GM12891 (cell line): ENCODE measurements around the gene TRIM56.

Source experiments
- POLR2A ChIP-seq: IDR thresholded peaks from 2 replicates; pipeline ENCODE4 v1.6.1; 2011; ENCODE audit warnings: low read depth, low read length, control low read depth
- POLR2AphosphoS5 ChIP-seq: IDR thresholded peaks from 2 replicates; pipeline ENCODE4 v1.6.1; 2011; ENCODE audit warnings: low read depth, low read length, control low read depth
- POU2F2 ChIP-seq: IDR thresholded peaks from 2 replicates; pipeline ENCODE4 v1.6.1; 2011; ENCODE audit warnings: low read depth, mild to moderate bottlenecking, control low read depth, low read length, moderate library complexity
- SPI1 ChIP-seq: IDR thresholded peaks from 2 replicates; pipeline ENCODE4 v1.6.1; 2011; ENCODE audit warnings: low read depth, low read length, control low read depth
- TAF1 ChIP-seq: IDR thresholded peaks from 2 replicates; pipeline ENCODE4 v1.6.1; 2011; ENCODE audit warnings: low read depth, low read length, control low read depth

DNA sequence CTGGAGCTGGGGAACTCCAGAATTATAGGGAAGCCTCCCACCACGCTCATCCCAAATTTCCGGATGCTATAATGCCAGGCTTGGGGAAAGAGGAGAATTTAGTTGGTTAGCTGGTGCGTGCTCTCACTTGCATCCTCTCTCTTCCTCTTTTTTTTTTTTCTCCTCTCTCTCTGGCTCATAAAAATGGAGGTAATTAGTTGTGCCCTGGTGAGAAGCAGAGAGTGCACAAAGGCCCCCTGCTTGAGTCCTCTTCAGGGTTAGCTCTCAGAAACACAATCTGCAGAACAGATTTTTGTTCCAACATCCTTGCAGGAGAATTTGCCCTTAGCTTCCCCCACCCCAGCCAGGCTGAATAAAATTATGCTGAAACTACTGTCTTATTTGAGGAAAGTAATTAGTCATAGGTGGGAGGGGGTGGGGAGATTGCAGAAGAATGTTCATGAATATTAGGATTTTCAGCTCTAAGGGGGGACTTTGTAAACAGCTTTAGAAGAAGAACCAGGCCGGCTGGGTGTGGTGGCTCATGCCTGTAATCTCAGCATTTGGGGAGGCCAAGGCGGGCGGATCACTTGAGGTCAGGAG is 49.2 kb downstream of the TRIM56 start:
- TF ChIP-seq POLR2A (no peak), POLR2AphosphoS5 (no peak), TAF1 (no peak), POU2F2 (no peak), SPI1 (peak; percentile 69)
